ENCODE data around the gene GATD1.
A peak's percentile ranks its signal among the peaks of the same experiment; 100 is the strongest.

Gene GATD1

DNA sequence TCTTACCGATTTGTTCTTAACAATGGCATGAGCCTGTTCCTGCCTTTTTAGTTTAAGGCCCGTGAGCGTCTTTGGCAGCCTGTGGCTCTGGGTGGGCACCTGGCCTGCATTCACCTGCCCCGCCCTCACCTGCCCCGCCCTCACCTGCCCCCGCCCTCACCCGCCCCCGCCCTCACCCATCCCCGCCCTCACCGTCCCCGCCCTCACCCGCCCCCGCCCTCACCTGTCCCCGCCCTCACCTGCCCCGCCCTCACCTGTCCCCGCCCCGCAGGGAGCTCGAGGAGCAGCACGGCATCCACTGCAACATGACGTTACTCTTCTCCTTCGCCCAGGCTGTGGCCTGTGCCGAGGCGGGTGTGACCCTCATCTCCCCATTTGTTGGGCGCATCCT lies 14.2 kb downstream of the GATD1 start:
- no peak overlapping the region for H3K4me3 ChIP-seq (ENCODE audit: low read length)
- no peaks in the 10 kb centered on the region for H3K27me3 ChIP-seq (ENCODE audit: insufficient read depth, low read length)
- no peak overlapping the region for H3K9ac ChIP-seq (ENCODE audit: low read depth, low read length)
- H3K9me3 ChIP-seq (ENCODE audit: insufficient read depth, low read depth, low read length) = no peaks in the 10 kb centered on the region
- H3K4me1 ChIP-seq (ENCODE audit: insufficient read depth, low read length) = no peaks in the 10 kb centered on the region
- no peak overlapping the region for H3K27ac ChIP-seq (ENCODE audit: low read length)
- peaks cover 90% of the 10 kb centered on the region for H3K36me3 ChIP-seq (ENCODE audit: insufficient read depth, low read depth, low read length)

DNA sequence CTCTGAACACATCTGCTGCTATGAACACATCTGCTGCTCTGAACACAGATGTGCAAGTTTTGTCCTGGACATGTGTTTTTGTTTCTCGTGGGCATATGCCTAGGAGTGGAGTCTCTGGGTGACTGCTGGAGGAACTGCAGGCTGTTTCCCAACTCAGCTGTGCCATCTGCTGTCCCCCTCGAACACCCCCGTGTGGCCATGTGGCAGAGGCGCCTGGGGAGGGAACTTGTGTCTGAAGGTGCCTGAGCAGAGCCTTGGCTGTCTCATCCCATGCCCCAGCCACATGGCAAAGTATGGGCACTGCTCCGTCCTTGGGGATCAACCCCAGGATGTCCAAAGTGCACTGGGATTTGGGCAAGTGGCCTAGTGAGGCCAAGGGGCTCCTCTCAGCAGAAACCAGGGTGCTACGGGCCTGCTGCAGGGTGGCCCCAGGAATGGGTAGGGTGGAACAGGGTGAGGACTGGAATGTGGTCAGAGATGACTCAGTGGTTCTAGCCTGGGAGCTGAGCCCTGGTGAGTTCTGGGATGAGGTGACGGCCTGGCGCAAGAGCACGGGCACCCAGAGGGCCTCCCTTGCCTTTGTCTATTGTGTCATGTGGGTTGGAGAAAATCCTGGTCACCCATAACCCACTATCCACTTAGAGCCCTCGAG lies 14.7 kb downstream of the GATD1 start:
- no peaks in the 10 kb centered on the region for H3K27me3 ChIP-seq (ENCODE audit: insufficient read depth, low read length)
- H3K4me1 ChIP-seq (ENCODE audit: insufficient read depth, low read length) = no peaks in the 10 kb centered on the region
- no peak overlapping the region for H3K9ac ChIP-seq (ENCODE audit: low read depth, low read length)
- no peaks in the 10 kb centered on the region for H3K9me3 ChIP-seq (ENCODE audit: insufficient read depth, low read depth, low read length)
- H3K36me3 ChIP-seq (ENCODE audit: insufficient read depth, low read depth, low read length) = peaks cover 95% of the 10 kb centered on the region
- H3K27ac ChIP-seq (ENCODE audit: low read length) = no peak overlapping the region
- H3K4me3 ChIP-seq (ENCODE audit: low read length) = no peak overlapping the region

DNA sequence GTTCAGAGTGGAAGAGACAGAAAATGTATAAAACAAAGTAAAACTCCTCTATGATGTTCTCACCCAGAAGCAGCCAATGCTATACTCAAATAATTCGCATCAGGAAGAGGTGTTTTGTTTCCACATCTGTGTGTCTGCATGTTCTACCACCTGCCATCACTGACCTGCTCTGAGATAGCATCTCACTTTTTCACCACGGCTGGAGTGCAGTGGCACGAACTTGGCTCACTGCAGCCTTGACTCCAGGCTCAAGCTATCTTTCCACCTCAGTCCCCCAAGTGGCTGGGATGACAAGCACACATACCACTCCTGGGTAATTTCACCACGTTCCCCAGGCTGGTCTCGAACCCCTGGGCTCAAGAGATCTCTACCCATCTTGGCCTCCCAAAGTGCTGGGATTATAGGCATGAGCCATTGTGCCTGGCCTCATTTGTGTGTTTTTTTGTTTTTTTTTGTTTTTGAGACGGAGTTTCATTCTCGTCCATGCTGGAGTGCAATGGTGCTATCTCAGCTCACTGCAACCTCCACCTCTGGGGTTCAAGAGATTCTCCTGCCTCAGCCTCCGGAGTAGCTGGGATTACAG lies 15.7 kb downstream of the GATD1 start:
- H3K4me3 ChIP-seq (ENCODE audit: low read length) = no peak overlapping the region
- H3K4me1 ChIP-seq (ENCODE audit: insufficient read depth, low read length) = no peaks in the 10 kb centered on the region
- no peak overlapping the region for H3K27ac ChIP-seq (ENCODE audit: low read length)
- H3K9ac ChIP-seq (ENCODE audit: low read depth, low read length) = no peak overlapping the region
- H3K27me3 ChIP-seq (ENCODE audit: insufficient read depth, low read length) = no peaks in the 10 kb centered on the region
- H3K9me3 ChIP-seq (ENCODE audit: insufficient read depth, low read depth, low read length) = no peaks in the 10 kb centered on the region
- H3K36me3 ChIP-seq (ENCODE audit: insufficient read depth, low read depth, low read length) = peaks cover 96% of the 10 kb centered on the region

DNA sequence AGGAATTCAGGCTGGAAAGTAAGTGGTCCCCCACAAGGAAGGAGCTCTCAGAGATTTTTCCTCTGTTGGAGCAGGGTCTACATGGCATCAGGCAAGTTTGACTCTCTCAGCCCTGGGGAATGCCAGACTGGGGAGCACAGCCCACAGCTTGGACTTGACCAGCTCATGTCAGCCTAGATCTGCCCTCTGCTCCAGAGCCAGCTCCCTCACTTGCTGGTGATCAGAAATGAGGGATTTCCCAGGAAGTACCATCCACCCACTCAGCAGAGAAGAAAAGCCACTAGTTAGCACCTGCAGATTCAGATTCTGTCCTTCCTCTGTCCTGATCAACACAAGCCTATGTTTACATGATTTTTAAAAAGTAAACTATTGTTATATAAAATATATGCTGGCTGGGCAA lies 17.1 kb downstream of the GATD1 start:
- no peak overlapping the region for H3K4me3 ChIP-seq (ENCODE audit: low read length)
- H3K27ac ChIP-seq (ENCODE audit: low read length) = no peak overlapping the region
- H3K27me3 ChIP-seq (ENCODE audit: insufficient read depth, low read length) = no peaks in the 10 kb centered on the region
- H3K9me3 ChIP-seq (ENCODE audit: insufficient read depth, low read depth, low read length) = no peaks in the 10 kb centered on the region
- no peak overlapping the region for H3K9ac ChIP-seq (ENCODE audit: low read depth, low read length)
- peaks cover 96% of the 10 kb centered on the region for H3K36me3 ChIP-seq (ENCODE audit: insufficient read depth, low read depth, low read length)
- H3K4me1 ChIP-seq (ENCODE audit: insufficient read depth, low read length) = no peaks in the 10 kb centered on the region

DNA sequence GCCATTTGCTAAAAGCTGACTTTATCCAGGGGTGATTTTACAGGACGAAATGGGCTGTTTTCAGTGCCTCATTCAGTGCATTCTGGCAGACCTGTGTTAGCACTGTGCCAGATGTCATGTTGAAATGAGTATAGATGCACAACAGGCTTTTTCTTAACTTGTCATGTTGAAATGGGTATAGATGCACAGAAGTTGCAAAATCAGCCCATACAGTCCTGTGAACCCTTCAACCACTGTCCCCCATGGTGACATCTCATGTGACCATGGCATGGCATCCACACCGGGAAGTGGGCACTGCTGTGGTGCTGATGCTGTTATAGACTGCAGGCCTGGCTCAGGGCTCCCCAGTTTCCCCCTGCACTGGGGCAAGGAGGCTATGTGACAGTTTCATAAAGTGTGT lies 27.6 kb downstream of the GATD1 start:
- peaks cover 7% of the 10 kb centered on the region; the same call in 1 of the 2 replicates for H3K4me1 ChIP-seq (ENCODE audit: insufficient read depth, low read length)
- H3K9ac ChIP-seq (ENCODE audit: low read depth, low read length) = no peak overlapping the region
- H3K4me3 ChIP-seq (ENCODE audit: low read length) = no peak overlapping the region
- peaks cover 9% of the 10 kb centered on the region; the same call in 1 of the 2 replicates for H3K36me3 ChIP-seq (ENCODE audit: insufficient read depth, low read depth, low read length)
- H3K27ac ChIP-seq (ENCODE audit: low read length) = no peak overlapping the region
- no peaks in the 10 kb centered on the region for H3K27me3 ChIP-seq (ENCODE audit: insufficient read depth, low read length)
- H3K9me3 ChIP-seq (ENCODE audit: insufficient read depth, low read depth, low read length) = no peaks in the 10 kb centered on the region

DNA sequence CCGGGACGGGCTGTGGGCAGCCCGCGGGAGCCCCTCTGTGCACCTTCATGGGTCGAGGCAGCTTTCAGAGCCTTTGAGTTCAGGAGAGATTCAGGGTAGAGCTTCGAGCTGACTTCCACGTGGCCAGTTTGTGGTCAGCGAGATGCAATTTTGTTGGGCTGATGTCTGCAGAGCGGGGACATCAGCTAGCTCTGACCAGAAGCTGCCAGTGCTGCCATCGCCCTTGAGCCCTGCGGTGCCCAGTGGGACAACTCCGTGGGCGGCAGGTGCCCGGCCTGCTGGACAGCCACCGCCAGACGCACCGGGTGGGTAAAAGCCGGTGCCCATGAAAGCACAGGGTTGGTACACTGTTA lies 29.3 kb downstream of the GATD1 start:
- Histone ChIP-seq H3K4me3 (ENCODE audit: low read length) (peak overlapping the region; percentile 86), H3K9ac (ENCODE audit: low read depth, low read length) (peak overlapping the region; percentile 94), H3K36me3 (ENCODE audit: insufficient read depth, low read depth, low read length) (peaks cover 9% of the 10 kb centered on the region; the same call in 1 of the 2 replicates), H3K27me3 (ENCODE audit: insufficient read depth, low read length) (no peaks in the 10 kb centered on the region), H3K9me3 (ENCODE audit: insufficient read depth, low read depth, low read length) (no peaks in the 10 kb centered on the region), H3K27ac (ENCODE audit: low read length) (no peak overlapping the region), H3K4me1 (ENCODE audit: insufficient read depth, low read length) (peaks cover 7% of the 10 kb centered on the region; the same call in 1 of the 2 replicates)

DNA sequence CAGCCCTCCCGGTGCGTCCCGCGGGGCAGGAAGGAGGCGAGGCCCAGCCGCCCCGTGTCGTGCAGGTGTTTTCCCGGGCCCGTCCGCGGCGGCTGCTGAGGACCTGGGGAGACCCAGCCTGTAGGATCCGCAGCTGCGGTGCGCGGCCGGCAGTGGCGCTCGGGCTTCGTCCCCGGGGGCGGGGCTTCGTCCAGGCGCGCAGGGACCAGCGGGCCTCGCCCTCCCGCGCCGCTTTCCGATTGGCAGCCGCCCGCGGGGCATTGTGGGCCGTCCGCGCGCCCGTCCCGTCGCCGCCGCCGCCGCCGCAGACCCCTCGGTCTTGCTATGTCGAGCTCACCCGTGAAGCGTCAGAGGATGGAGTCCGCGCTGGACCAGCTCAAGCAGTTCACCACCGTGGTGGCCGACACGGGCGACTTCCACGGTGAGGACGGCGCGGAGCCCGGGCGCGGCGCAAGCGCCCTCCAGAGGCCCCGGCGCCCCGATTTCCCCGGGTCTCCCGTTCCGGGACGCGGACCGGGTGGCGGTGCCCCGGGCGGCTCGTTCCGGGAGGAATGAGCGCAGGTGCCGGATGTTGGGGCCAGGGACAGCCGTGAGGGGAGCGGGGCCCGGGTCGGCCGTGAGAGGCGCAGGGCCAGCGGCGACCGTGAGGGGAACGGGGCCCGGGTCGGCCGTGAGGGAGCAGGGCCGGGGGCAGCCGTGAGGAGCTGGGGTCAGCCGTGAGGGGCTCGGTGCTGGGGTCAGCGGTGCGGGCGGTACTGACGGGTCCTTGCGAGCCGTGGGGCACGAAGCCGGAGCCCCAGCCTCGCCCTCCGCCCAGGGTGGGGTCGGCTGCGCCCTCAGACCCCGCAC lies 29.9 kb downstream of the GATD1 start, which contains the start of gene TALDO1:
TALDO1 (plus strand) TSS at position 307 of the 849 bp plus-strand sequence; CDS start at position 325, 18 bp downstream.
- Histone ChIP-seq H3K4me1 (ENCODE audit: insufficient read depth, low read length) (peaks cover 7% of the 10 kb centered on the region; the same call in 1 of the 2 replicates), H3K9me3 (ENCODE audit: insufficient read depth, low read depth, low read length) (no peaks in the 10 kb centered on the region), H3K4me3 (ENCODE audit: low read length) (peak within 1 kb of the TSS; percentile 86), H3K27ac (ENCODE audit: low read length) (peak within 1 kb of the TSS; percentile 87), H3K9ac (ENCODE audit: low read depth, low read length) (peak within 1 kb of the TSS; percentile 94), H3K36me3 (ENCODE audit: insufficient read depth, low read depth, low read length) (peaks cover 5% of the 10 kb centered on the region; the same call in 1 of the 2 replicates), H3K27me3 (ENCODE audit: insufficient read depth, low read length) (no peaks in the 10 kb centered on the region)

DNA sequence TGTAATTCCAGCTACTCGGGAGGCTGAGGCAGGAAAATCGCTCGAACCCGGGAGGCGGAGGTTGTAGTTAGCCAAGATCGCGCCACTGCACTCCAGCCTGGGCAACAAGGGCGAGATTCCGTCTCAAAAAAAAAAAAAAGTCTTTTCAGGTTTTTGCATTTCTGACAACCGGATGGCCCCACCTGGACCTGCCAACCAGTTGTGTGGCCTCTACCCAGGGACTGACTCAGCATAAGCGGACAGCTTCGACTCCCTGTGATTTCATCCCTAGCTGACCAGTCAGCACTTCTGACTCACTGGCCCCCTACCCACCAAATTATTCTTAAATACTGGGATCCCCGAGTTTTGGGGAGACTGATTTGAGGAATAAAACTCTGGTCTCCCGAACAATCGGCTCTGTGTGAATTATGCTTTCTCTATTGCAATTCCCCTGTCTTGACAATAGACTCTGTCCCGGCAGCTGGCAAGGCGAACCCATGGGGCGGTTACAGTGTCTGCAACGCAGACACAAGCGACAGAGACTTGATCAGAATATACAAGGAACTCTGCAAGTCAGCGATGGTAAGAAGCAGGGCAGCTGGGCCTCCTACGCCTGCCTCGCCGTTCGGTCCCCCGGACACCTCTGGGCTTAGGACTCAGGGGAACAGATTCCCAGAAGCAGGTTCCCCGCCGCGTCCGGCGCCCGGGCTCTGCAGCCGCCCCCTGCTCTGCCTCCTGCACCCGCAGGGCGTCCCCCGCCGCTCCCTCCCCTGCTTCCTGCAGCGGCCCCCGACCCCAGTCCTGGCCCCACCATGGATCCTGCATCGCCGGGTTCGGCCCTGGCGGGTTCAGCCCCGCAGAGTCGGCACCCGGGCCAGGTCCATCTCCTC lies 30.8 kb downstream of the GATD1 start:
- H3K36me3 ChIP-seq (ENCODE audit: insufficient read depth, low read depth, low read length) = peaks cover 3% of the 10 kb centered on the region; the same call in 1 of the 2 replicates
- H3K9ac ChIP-seq (ENCODE audit: low read depth, low read length) = peak overlapping the region; percentile 94
- peak overlapping the region; percentile 87 for H3K27ac ChIP-seq (ENCODE audit: low read length)
- H3K9me3 ChIP-seq (ENCODE audit: insufficient read depth, low read depth, low read length) = no peaks in the 10 kb centered on the region
- peaks cover 7% of the 10 kb centered on the region; the same call in 1 of the 2 replicates for H3K4me1 ChIP-seq (ENCODE audit: insufficient read depth, low read length)
- H3K27me3 ChIP-seq (ENCODE audit: insufficient read depth, low read length) = no peaks in the 10 kb centered on the region
- peak overlapping the region; percentile 86 for H3K4me3 ChIP-seq (ENCODE audit: low read length)

DNA sequence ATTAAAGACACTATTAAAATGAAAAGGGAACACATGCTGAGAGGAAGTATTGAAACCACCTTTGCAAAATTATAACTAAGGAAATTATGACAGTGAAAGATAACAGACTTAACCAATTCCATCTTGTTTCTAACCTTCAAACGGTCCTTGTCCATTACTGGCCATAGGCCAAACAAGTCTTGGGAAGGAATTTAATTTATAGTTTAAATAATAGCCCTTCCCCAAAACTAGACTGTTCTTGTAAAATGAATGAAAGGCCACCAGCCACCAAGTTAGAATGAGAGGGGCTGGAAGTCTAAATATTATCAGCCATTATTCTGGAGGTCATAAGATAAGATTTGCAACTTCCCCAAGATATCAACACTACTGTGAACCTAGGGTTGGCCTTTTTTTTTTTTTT lies 31.9 kb downstream of the GATD1 start:
- Histone ChIP-seq H3K36me3 (ENCODE audit: insufficient read depth, low read depth, low read length) (peaks cover 3% of the 10 kb centered on the region; the same call in 1 of the 2 replicates), H3K27me3 (ENCODE audit: insufficient read depth, low read length) (no peaks in the 10 kb centered on the region), H3K9ac (ENCODE audit: low read depth, low read length) (peak overlapping the region; percentile 20; the same call in 1 of the 2 replicates), H3K4me3 (ENCODE audit: low read length) (no peak overlapping the region), H3K4me1 (ENCODE audit: insufficient read depth, low read length) (peaks cover 7% of the 10 kb centered on the region; the same call in 1 of the 2 replicates), H3K27ac (ENCODE audit: low read length) (no peak overlapping the region), H3K9me3 (ENCODE audit: insufficient read depth, low read depth, low read length) (no peaks in the 10 kb centered on the region)

DNA sequence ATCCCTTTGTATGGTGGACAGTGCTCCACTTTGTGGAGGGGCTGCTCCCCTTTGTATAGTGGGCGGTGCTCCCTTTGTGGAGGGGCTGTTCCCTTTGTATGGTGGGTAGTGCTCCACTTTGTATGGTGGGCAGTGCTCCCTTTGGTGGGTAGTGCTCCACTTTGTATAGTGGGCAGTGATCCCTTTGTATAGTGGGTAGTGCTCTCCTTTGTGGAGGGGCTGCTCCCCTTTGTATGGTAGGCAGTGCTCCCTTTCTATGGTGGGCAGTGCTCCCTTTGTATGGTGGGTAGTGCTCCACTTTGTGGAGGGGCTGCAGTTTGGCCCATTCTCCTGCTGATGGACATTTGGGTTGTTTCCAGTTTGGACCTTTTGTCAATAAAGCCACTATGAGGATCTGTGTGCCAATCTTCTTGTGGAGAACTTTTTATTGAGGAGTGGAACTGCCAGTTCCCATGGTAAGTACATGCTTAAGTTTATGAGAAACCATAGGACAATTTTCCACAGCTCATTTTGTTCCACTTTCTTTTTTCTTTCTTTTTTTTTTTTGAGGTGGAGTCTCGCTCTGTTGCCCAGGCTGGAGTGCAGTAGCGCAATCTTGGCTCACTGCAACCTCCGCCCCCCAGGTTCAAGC lies 34.6 kb downstream of the GATD1 start:
- H3K36me3 ChIP-seq (ENCODE audit: insufficient read depth, low read depth, low read length) = no peaks in the 10 kb centered on the region
- no peak overlapping the region for H3K27ac ChIP-seq (ENCODE audit: low read length)
- no peaks in the 10 kb centered on the region for H3K9me3 ChIP-seq (ENCODE audit: insufficient read depth, low read depth, low read length)
- H3K4me1 ChIP-seq (ENCODE audit: insufficient read depth, low read length) = peaks cover 3% of the 10 kb centered on the region; the same call in 1 of the 2 replicates
- no peak overlapping the region for H3K4me3 ChIP-seq (ENCODE audit: low read length)
- H3K27me3 ChIP-seq (ENCODE audit: insufficient read depth, low read length) = no peaks in the 10 kb centered on the region
- H3K9ac ChIP-seq (ENCODE audit: low read depth, low read length) = no peak overlapping the region

Data from iPS-20b (cell line).